ENCODE measurements around the gene ABHD16A.

GRCh38 chr6:31719001-31719400 is 15.9 kb upstream of the ABHD16A start:
- TF ChIP-seq, protein P1, sequence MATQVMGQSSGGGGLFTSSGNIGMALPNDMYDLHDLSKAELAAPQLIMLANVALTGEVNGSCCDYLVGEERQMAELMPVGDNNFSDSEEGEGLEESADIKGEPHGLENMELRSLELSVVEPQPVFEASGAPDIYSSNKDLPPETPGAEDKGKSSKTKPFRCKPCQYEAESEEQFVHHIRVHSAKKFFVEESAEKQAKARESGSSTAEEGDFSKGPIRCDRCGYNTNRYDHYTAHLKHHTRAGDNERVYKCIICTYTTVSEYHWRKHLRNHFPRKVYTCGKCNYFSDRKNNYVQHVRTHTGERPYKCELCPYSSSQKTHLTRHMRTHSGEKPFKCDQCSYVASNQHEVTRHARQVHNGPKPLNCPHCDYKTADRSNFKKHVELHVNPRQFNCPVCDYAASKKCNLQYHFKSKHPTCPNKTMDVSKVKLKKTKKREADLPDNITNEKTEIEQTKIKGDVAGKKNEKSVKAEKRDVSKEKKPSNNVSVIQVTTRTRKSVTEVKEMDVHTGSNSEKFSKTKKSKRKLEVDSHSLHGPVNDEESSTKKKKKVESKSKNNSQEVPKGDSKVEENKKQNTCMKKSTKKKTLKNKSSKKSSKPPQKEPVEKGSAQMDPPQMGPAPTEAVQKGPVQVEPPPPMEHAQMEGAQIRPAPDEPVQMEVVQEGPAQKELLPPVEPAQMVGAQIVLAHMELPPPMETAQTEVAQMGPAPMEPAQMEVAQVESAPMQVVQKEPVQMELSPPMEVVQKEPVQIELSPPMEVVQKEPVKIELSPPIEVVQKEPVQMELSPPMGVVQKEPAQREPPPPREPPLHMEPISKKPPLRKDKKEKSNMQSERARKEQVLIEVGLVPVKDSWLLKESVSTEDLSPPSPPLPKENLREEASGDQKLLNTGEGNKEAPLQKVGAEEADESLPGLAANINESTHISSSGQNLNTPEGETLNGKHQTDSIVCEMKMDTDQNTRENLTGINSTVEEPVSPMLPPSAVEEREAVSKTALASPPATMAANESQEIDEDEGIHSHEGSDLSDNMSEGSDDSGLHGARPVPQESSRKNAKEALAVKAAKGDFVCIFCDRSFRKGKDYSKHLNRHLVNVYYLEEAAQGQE (IDR thresholded peaks at IDR 0.05; ENCODE audit: insufficient read depth in 1 of 2, low read depth in 2 of 2, low read length in 1 of 2), result no peak
- TF ChIP-seq, protein P2, sequence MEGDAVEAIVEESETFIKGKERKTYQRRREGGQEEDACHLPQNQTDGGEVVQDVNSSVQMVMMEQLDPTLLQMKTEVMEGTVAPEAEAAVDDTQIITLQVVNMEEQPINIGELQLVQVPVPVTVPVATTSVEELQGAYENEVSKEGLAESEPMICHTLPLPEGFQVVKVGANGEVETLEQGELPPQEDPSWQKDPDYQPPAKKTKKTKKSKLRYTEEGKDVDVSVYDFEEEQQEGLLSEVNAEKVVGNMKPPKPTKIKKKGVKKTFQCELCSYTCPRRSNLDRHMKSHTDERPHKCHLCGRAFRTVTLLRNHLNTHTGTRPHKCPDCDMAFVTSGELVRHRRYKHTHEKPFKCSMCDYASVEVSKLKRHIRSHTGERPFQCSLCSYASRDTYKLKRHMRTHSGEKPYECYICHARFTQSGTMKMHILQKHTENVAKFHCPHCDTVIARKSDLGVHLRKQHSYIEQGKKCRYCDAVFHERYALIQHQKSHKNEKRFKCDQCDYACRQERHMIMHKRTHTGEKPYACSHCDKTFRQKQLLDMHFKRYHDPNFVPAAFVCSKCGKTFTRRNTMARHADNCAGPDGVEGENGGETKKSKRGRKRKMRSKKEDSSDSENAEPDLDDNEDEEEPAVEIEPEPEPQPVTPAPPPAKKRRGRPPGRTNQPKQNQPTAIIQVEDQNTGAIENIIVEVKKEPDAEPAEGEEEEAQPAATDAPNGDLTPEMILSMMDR (IDR thresholded peaks at IDR 0.05), result no peak
- TF ChIP-seq SIN3A (IDR thresholded peaks at IDR 0.05; ENCODE audit: borderline replicate concordance, insufficient read depth, low read depth, low read length) (no peak), POLR2AphosphoS5 (IDR thresholded peaks at IDR 0.05; ENCODE audit: low read depth, low read length) (no peak), TCF7L2 (IDR thresholded peaks at IDR 0.05; ENCODE audit: low read depth, low read length) (no peak)

Measured in Panc1 (cell line).